IPS-NIHi7 (cell line): Measurements from ENCODE around the gene RMND5A.
A peak's percentile ranks its signal among the peaks of the same experiment; 100 is the strongest.

Experiments used
- DNase-seq: peaks from one replicate; pipeline ENCODE4 v3.0.0; 2012; ENCODE audit warnings: mixed read lengths; ENCODE audit errors: extremely low spot score

The RMND5A gene

DNA sequence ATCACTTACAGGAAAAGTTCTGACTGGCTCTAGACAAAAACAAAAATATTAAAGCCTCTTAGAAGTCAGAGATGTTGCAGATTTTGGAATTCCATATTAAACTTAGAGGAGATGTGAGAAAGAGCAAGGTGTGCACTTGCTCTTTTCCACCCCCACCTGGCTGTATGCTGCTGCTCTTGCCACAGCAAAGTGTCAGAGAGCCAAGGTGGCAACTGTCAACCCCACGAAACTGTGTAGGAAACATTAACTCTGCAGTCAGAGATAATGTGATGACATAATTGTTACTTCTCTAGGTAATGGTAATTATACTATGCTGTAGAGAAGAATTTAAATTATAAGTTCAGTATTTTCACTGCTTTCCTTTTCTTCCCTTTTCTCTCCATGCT, 45.2 kb downstream of the RMND5A start:
- no peak for DNase-seq

DNA sequence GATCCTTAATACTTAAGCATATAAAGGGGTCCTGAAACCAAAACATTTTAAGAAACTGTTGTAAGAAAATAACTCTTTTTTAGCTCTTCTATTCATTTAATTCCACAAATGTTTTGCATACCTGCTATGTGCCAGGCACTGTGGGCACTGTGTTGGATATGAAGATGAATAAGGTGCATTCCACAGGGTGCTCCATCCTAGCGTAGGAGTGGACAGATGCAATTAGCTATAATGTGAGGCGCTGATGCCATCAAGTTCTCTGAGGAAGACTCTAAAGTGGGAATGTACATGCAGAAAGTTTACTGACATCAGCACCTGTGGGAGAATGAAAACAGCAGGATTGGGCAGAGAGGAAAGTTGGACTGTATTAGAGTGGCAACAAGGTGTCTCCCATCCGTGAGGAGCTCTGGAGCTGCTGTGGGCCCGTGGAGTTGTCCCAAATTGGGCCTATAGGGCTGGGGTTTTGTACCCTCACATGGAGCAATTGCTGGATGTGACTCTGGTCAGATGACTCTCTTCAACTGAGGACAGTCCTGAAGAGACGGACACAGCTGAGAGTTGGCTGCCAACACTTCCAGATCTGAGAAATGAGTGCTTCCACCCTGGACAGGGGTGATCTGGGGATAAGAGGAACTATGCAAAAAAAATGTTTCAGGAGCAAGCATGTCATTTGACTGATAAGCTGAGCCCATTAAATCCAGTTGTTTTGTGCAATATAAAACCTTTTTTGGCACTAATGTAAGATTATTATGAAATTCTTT, 48.3 kb downstream of the RMND5A start:
- no peak for DNase-seq

DNA sequence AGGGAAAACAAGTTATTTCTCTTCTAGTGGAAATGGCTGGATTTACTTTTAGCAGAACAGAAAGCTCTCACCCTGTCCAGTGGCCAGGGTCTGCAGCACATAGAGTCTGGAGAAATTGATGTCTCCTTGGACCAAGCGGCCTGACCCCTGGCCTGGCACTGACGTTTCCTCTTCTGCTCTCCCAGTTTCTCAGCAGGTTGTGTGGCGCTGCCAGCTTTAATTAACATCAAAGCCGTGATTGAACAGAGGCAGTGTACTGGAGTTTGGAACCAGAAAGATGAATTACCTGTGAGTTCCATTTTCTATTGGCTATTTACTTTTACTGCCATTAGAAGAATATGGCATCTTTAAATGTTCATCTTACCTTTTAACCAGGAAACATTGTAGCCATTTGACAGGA, 49.7 kb downstream of the RMND5A start:
- DNase-seq = no peak

DNA sequence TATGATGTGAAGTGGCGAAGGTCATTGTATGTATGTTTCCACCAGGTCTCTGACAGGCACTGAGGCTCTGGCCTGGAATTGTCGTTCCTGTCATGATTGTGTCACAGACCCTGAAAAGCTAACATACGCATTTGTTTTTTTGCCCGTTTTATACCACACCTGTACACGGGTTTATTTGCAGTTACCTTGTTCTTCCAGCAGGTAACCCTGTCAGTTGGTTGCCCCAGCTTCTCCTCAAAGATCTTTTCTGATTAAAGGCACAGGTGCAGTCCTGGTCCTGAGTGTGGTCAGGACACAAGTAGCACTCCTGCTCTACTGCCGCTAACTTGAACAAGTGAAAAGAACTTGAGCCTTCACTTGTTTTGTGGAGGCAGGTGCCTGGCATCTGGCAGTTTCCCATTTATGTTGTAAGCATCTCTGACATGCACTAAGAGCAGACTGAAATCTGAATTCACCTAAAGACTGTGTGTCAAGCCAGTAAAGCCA, 50.8 kb downstream of the RMND5A start:
- DNase-seq = no peak

DNA sequence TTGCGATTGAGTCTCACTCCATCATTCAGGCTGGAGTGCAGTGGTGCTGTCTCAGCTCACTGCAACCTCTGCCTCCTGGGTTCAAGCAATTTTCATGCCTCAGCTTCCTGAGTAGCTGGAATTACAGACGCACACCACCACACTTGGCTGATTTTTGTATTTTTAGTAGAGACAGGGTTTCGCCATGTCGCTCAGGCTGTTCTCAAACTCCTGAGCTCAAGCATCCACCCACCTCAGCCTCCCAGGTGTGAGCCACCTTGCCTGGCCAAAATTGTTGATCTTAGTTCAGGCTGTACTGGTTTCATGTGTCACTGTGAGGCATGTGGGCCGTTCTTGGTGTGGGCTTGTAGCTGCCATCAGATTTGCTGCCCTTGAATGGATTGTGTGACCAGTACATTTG, 52.5 kb downstream of the RMND5A start:
- no peak for DNase-seq

DNA sequence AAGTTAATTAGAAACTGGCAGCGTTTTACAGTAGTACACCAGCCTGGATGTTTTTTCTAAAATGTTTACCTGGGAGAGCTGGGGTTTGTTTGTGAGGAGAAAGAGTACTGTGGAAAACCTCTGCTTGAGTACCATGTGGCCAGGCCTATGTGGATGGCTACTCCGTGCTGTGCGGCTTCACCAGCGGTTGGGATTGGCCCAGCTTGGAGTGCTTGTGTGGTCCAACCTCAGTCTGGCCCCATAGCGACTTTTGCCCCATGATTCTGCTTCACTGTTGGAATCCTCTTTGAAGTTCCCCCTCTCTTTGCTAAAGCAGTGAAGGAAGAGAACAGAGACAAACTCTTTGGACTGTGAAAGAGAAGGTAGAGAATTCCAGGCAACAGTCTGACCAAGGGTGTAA, 54.8 kb downstream of the RMND5A start:
- no peak for DNase-seq

DNA sequence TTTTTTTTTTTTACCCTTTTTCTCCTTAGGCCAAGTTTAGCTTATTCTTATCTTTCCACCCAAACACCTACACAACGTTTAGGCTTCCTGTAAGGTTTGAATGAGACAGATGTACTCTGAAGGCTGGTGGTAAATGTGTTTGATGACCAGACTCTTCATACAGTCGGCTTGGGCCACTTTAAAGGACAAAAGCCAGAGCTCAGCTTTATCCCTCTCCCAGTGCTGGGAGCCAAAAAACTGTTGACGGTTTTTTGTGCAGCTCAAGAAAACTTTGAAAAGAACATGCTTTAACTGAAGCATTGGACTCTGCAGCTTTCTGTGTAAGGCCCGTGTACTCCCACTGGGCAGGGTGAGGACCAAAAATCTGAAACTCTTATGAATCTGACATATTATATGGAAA, 55.2 kb downstream of the RMND5A start:
- no peak for DNase-seq

DNA sequence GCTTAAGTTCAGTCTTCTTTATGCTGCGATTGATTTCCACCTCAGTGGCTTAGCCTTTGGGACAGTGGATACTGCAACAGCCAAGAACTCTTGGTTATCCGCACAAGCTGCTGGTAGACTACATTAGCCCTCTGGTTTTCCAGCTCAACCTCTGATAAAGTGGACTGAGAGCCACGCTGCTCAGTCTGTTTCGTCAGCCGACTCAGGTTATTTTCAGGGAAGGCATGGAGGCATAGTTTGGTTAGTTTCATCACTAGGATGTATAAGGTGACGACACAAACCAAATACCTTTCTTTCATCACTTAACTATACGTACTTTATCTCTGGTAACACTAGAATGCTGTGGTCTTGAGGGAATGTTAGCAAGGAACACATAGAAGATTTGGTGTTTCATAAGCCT, 56.4 kb downstream of the RMND5A start:
- DNase-seq = no peak

DNA sequence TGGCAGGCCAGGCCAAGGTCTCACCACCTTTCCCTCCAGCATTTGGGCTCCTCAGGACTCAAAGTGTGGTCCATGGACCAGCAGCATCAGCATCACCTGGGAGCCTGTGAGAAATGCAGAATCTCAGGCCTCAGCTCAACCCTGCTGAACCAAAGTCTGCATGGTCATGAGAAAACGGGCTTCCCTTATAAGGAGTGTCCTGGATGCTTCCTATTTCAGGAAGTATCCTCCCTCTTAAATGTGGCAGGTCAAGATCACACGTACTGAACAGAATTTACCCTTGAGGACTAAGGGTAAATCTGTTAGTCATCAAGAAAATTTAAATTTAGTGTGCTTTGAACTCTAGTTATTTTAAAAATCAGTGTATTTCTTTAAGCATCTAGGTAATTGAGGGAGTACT, 58.9 kb downstream of the RMND5A start:
- no peak for DNase-seq

DNA sequence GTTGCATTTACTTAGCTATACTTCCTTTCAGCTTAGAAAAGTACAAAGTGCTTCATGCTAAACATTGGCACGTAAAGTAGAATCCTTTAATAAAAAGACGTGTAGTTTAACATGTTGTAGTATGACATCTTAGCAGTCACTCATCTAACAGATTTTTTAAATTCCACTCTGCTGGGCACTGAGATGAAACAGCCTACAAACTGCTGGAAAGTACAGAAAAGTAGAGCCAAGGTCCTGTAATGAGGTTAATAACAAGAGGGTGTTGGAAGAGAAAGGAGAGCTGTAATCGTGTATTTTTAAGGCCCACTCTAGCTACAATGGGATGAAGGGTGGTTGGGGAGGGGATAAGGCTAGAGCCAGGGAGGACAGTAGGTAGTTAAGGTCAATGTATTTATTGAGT, 59.9 kb downstream of the RMND5A start:
- DNase-seq = no peak

DNA sequence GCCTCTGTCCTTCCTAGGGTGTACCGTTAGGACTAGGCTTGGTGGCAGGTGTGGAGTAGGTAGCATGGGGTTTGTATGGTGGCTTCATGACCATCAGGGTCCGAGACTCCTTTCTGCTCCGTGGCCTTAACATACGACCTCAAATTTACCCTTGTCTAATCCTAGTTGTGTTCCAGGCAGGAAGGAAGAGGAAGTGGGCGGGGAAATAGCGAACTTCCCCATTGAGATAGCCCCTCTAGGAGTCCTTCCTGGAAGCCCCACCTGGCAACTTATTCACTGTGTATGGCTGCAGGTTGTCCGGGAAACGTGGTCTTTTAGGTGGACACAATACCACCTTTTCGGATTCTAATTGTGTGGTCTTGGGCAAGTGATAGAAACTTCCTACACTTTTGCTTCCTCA, 61.3 kb downstream of the RMND5A start:
- no peak for DNase-seq

DNA sequence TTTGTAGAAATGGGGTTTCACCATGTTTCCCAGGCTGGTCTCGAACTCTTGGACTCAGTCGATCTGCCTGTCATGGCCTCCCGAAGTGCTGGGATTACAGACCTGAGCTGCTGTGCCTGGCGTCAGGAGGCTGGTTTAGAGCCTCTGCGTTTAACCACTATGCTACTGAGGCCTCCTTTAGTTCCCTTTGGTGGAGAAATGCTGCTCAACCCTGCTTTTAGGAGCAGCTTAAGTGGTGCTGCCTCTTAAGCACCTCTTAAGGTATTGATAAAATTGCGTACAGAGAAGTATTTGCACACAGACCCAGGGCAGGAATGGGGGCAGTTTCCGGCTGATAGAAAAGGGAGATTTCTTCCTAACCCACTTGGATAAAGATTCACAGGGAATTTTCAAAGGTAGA, 62.7 kb downstream of the RMND5A start:
- DNase-seq = no peak

DNA sequence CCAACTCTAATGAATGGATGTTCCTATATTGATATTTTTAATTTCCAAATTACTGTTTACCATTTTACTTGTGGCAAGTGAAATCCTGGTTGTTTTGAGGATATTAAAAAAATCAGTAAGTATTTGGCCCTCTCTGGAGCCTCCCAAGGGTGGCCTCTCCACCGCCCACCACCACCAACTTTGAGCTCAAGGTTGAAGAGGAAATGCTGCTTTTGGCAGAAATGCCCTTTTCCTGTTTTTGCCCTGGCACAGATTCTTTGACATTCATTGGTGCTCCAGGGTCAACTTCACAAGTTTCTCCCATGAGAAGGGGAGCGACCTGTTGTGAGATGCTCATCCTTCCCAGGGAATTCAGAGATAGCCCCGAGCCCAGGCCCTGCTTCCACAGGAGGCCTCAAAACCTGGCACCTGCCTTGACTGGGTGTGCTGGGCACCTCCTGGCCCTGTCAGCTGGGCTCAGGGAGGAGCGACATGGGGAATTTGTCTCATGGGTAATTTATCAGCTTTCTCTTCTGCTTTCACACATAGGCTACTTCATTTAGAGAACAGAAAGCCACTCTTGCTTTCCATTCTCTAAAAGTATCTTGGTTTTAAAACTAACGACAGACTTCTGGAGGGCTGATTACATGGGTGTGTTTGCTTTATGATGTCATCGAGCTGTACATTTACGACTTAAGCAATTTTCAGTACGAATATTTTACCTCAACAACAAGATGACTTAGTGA, 63.7 kb downstream of the RMND5A start:
- DNase-seq = no peak

DNA sequence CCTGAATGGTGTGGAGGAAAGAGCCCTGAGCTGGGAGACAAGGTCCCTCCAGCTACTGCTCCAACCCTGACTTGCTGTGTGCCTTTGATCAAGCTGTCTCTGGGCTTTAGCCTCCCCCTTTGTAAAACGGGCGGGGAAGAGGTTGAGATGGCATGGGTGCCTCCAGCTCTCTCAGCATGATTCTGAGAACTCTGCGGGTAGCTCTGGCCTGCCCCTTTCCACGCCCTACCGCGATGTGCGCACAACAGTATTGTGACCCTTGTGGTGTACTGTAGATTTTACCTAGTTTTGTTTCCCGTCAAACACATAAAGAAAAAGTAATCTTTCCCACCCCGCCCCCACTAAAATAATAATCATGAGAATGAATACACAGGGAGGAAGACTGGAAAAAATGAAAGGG, 65.4 kb downstream of the RMND5A start:
- DNase-seq = no peak

DNA sequence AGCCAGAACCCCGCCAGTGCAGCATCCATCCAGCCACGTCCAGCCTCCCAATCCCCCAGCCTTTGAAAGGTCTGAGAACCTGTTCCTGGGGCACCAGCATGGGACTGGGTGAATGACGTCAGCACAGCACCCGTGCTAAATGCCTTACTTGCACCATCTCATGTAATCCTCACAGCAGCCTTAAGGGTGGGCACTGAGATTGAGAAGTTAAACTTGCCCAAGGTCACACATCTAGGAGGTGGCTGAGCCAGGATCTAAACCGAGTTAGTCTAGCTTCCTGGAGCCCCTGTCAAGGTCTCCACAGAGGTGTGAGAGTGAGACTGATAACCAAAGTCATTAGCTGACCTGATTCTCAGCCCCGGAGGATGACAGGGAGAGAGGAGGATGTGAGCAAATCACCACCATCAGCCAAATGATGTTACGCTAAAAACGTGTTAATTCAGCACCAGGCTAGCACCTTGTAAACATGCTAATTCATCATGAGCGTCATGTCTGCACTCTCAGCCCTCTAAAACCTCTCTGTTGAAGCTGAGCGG, 66.0 kb downstream of the RMND5A start:
- no peak for DNase-seq

DNA sequence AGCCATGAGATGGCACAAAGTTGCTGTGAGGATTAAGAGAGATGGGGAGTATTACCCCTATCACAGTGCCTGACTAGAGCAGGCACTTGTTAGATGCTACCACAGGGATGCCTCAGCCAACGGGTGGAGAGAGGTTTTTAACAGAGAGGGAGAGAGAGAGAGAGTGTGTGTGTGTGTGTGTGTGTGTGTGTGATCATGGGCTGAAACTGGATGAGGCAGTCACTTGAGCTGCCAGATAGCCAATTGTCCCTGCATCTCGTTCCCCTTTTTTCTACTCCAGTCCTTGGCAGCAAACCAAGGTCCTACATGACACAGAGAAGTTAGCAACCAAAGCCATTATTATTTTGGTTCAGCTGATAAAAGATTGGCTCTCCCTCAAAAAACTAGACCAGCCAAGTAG, 67.6 kb downstream of the RMND5A start:
- DNase-seq = no peak

DNA sequence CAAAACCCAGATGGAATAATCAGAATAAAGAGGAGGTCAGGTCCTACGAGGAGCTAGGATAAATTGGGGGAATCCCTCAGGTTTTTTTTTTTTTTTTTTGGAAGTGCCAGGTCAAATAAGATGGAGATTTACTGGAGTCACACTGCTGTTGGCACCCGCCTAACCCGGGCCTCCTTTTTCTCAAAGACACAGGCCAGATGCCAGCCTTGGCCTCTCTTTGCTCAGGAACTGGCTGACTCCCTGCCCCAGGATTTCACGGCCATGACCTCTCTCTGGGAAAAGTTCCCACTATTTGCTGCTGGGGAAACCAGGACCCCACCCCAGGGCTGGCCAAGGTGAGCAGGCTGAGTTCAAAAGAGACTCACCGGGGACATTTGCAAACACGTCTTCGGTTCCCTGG, 68.1 kb downstream of the RMND5A start:
- no peak for DNase-seq

DNA sequence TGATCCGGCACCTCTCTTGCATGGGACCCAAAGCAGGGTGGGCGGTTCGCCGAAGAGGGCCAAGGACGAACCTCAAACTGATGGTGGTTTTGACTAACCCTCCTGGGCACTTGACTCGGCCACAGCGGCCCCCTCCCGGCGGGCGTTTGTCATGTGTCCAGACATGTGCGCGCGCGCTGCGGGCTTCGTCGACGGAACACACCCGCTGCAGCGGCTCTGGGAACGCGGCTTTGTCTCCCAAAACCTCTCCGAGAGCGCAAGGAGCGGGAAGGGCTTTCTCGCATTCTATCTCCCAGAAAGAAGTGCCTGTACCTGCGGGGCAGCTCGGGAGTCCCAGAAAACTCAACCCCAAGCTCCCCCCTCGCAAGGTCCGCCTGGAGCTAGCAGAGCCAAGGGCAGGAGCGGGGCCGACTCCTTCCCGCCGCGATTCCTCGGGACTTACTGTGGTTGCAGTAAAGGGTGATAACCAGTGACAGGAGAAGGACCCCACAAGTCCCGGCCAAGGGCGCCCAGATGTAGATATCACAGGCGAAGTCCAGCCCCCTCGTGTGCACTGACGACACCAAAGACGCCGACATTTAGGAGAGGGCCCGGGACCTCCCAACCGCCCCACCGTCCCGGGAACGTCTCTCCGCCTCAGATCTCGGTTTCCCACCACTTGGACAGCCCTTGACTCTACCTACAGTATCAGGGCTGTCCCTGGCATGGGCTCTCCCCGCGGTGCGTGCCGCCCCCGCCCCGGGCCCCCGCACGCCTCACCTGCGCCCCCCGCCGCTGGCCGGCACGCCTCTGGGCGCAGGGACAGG, 69.0 kb downstream of the RMND5A start:
- peak; percentile 44 for DNase-seq

DNA sequence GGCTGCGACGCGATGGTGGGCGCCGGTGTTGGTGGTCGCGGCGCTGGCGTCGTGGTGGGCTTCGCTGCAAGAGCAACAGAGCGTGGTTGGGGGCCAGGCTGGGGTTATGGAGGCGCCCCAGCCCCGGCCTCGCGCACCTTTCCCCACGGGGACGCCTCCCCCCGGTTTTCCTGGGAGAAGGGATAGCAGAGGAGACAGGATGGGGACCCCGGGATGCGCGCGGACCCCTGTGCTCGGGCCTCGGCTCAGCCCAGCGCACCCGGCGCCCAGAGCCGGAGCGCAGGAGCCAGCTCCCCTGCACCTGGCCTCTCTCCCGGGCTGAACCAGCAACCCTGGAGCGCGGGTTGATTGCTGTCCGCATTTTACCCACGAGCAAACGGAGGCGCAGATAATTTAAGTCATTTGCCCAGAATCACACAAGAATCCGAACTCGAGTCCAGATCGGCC, 69.6 kb downstream of the RMND5A start:
- no peak for DNase-seq

DNA sequence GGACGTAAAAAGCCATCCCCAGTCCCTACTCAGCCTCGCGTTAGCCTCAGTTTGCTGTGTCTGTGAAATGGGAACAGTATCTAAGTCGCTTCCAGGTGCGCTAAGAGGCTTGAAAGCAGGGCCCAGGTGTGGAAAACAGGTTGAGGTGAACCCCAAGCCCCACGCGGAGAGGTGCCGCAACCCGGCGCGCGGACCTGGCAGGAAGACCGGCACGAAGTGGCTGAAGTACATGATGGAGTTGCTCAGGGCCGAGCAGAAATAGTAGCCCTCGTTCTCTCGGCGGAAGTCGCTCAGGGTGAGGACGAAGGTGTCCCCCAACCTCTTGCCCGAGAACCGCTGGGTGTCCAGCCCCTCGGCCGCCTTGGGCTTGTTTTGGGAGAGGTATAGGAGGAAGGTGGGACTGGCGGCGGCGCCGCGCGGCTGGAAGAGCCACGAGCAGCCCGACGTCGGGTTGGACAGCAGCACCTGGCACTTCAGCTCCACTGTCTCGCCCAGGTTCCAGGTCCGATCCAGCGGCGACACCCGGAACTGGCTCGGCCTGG, 70.1 kb downstream of the RMND5A start:
- DNase-seq = no peak

DNA sequence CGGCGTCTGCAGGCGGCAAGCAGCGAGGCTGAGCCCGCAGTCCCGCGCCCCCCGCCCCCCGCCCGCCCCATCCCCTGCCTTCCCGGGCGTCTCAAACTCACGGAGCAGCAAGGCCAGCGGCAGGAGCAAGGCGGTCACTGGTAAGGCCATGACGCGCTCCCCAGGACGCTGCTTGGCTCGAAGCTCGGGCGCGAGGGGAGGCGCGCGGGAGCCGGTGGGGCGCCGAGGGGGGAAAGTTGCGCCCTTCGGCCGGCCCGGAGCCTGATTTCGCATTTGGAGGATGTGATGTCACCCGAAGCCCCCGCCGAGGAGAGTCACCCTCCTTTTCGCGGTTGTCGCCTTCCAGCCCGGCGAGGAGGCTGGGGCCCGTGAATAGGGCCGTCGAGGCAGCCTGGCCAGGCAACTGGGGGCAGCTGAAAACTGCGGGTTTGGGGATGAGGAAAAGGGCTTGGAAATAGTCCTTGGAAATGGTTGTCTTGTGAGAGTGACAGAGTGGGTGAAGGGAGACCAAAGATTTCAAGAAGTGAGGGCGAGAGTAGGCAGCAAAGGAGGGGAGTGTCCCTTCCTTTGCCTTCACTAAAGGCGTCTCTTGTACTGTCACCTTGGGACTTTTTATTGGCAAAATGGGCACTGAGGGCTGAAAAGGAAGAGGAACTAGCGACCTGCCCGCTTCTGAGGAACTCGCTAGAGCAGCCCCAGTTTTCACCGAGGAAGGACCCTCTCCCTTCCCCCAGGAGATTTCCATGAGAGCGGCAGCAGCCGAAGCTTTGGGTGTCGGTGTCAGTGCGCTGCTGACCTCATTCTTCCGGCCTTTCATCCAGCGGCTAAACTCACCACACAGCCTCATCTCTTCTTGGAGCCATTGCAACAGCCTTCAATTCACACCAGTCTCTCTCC, 70.8 kb downstream of the RMND5A start, which contains the start of gene CD8A:
TSS of gene CD8A (minus strand) at position 238 of the 897 bp plus-strand sequence. CDS start at position 150, 88 bp downstream.
- DNase-seq = peak; percentile 47
